GM21825 (cell line): ENCODE measurements around the gene CAVIN2.
"Not testable (repeated sequence)": the region's sequence is repeated elsewhere in the genome, so short reads cannot be mapped to it uniquely, and the experiment has no call there.

Experiments used
- ATAC-seq: cut with Tn5 transposase; IDR thresholded peaks from one replicate; pipeline ENCODE4 v1.9.1; 2021; ENCODE audit warnings: mild to moderate bottlenecking, moderate library complexity; ENCODE audit not compliant: unreplicated experiment

Gene CAVIN2

GRCh38 chr2:191803007-191803406, 43.9 kb downstream of the CAVIN2 start:
- ATAC-seq = no peak

GRCh38 chr2:191802180-191802579, 44.7 kb downstream of the CAVIN2 start:
- ATAC-seq = no peak

- no peak for ATAC-seq
These were observed 46.0 kb downstream of the CAVIN2 start for GRCh38 chr2:191800874-191801273.

- ATAC-seq = no peak
These were observed 47.4 kb downstream of the CAVIN2 start for GRCh38 chr2:191799526-191799925.

GRCh38 chr2:191797942-191798876, 48.7 kb downstream of the CAVIN2 start:
- no peak for ATAC-seq

- no peak for ATAC-seq
These were observed 49.4 kb downstream of the CAVIN2 start for GRCh38 chr2:191797500-191797899.

GRCh38 chr2:191795715-191796114, 51.2 kb downstream of the CAVIN2 start:
- no peak for ATAC-seq

GRCh38 chr2:191791953-191792560, 54.8 kb downstream of the CAVIN2 start:
- ATAC-seq = no peak

GRCh38 chr2:191790737-191791136, 56.2 kb downstream of the CAVIN2 start:
- ATAC-seq = no peak

- no peak for ATAC-seq
These were observed 57.1 kb downstream of the CAVIN2 start for GRCh38 chr2:191789796-191790195.

GRCh38 chr2:191786694-191787093, 60.2 kb downstream of the CAVIN2 start:
- no peak for ATAC-seq

GRCh38 chr2:191785651-191786050, 61.2 kb downstream of the CAVIN2 start:
- ATAC-seq = not testable (repeated sequence)
